ENCODE measurements around the gene SMIM28.

The SMIM28 gene

GRCh38 chr6:138427701-138428100, 50.0 kb downstream of the SMIM28 start:
- DNase-seq (ENCODE audit: low spot score) = no peak
- no peak for FAIRE-seq

GRCh38 chr6:138428944-138429598, 51.4 kb downstream of the SMIM28 start:
- FAIRE-seq (no peak), DNase-seq (ENCODE audit: low spot score) (peak; percentile 36)

- no peak for FAIRE-seq
- DNase-seq (ENCODE audit: low spot score) = no peak
Observed at GRCh38 chr6:138429761-138430160, 52.1 kb downstream of the SMIM28 start.

GRCh38 chr6:138430361-138431145, 52.8 kb downstream of the SMIM28 start:
- no peak for DNase-seq (ENCODE audit: low spot score)
- no peak for FAIRE-seq

GRCh38 chr6:138431256-138432062, 53.8 kb downstream of the SMIM28 start:
- FAIRE-seq = no peak
- no peak for DNase-seq (ENCODE audit: low spot score)

- DNase-seq (ENCODE audit: low spot score) = no peak
- no peak for FAIRE-seq
Observed at GRCh38 chr6:138432063-138432356, 54.3 kb downstream of the SMIM28 start.
